ENCODE measurements around the gene SLC4A8.

DNA sequence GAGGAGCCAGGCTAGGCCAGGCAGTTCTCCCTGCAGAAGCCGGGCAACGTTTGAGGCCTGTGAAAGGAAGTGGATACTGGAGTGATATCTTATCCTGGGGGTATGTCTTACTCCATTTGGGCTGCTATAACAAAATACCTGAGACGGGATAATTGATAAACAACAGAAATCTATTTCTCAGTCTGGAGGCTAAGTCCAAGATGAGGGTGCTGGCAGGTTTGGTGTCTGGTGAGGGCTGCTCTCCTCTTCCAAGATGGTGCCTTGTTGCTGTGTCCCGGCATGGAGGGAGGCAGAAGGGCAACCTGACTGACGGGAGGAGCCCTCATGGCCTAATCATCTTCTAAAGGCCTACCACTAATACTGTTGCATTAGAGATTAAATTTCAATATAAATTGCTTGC is 17.8 kb upstream of the SLC4A8 start:
- TF ChIP-seq, protein P1, sequence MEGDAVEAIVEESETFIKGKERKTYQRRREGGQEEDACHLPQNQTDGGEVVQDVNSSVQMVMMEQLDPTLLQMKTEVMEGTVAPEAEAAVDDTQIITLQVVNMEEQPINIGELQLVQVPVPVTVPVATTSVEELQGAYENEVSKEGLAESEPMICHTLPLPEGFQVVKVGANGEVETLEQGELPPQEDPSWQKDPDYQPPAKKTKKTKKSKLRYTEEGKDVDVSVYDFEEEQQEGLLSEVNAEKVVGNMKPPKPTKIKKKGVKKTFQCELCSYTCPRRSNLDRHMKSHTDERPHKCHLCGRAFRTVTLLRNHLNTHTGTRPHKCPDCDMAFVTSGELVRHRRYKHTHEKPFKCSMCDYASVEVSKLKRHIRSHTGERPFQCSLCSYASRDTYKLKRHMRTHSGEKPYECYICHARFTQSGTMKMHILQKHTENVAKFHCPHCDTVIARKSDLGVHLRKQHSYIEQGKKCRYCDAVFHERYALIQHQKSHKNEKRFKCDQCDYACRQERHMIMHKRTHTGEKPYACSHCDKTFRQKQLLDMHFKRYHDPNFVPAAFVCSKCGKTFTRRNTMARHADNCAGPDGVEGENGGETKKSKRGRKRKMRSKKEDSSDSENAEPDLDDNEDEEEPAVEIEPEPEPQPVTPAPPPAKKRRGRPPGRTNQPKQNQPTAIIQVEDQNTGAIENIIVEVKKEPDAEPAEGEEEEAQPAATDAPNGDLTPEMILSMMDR (IDR thresholded peaks at IDR 0.05): no peak
- no peak for TF ChIP-seq EP300 (IDR thresholded peaks at IDR 0.05)
